Endothelial cell of umbilical vein (primary cell): ENCODE results near the gene PSMC1. TPM values are rescaled to one million over a fixed set of nuclear protein-coding genes. Genes with fewer than 3 reads are reported as not detected.

Experiments used
- BruUV-seq: library from RNA; stranded (reverse); fragments of 400-500 nt; replicated peaks from 2 replicates; lab custom pipeline; 2021; lab: Mats Ljungman, UMichigan
- CTCF ChIA-PET: fragments of 300-600, 350-600 bp; sonication (Branson Sonifier 250); formaldehyde crosslinking; loops from one replicate; lab custom pipeline; 2021; ENCODE audit warnings: antibody characterized with exemption, inconsistent platforms; lab: Charles Lee
- POLR2A ChIA-PET: fragments of 300-600, 350-600 bp; sonication (Branson Sonifier 250); formaldehyde crosslinking; loops from one replicate; lab custom pipeline; 2021; ENCODE audit warnings: antibody characterized with exemption, inconsistent platforms; lab: Charles Lee
- DNase-seq: peaks from one replicate; pipeline ENCODE4 v3.0.0-alpha.2; 2011; ENCODE audit warnings: low read depth, low spot score
- FAIRE-seq: peaks from 2 replicates; lab custom pipeline; 2011; peaks lifted over from hg19 to GRCh38; lab: Jason Lieb, UNC
- H2AFZ ChIP-seq: 2 replicates; pipeline ENCODE4 v1.6.0; 2012; ENCODE audit warnings: low read depth, low read length, control low read depth, inconsistent platforms
- H3K27ac ChIP-seq: 2 replicates; pipeline ENCODE4 v1.5.1; 2011; ENCODE audit warnings: low read depth, mild to moderate bottlenecking, control low read depth, low read length, moderate library complexity; ENCODE audit not compliant: insufficient read depth
- H3K27me3 ChIP-seq, 2 experiments: 2 replicates each; pipeline versions ENCODE4 v1.6.0 to v1.6.1; 2011; ENCODE audit warnings: low read length in 2 of 2, mixed read lengths in 1 of 2; ENCODE audit not compliant: control insufficient read depth in 2 of 2, insufficient read depth in 2 of 2
- H3K36me3 ChIP-seq, 2 experiments: 2 replicates in 1 of 2; 3 replicates in 1 of 2; pipeline ENCODE4 v1.5.1; 2011; ENCODE audit warnings: low read length in 2 of 2, mild to moderate bottlenecking in 1 of 2, moderate library complexity in 1 of 2; ENCODE audit not compliant: control insufficient read depth in 2 of 2, insufficient read depth in 2 of 2; ENCODE audit errors: extremely low read depth in 1 of 2
- H3K4me1 ChIP-seq: 3 replicates; pipeline ENCODE4 v1.5.1; 2011; ENCODE audit warnings: mild to moderate bottlenecking, low read length; ENCODE audit not compliant: control insufficient read depth, insufficient read depth; ENCODE audit errors: extremely low read depth
- H3K4me2 ChIP-seq: 2 replicates; pipeline ENCODE4 v1.6.1; 2011; ENCODE audit warnings: low read length, control low read depth, mixed read lengths; ENCODE audit not compliant: insufficient read depth
- H3K4me3 ChIP-seq, 3 experiments: fragments of 200-600 bp in 1 of 3; sonication (generic), shearing (Covaris generic) in 1 of 3; replicated peaks in 1 of 3; 2 replicates each; pipeline ENCODE4 v1.5.1; 2011 to 2016; ENCODE audit warnings: control low read depth in 3 of 3, low read length in 3 of 3, mild to moderate bottlenecking in 2 of 3, inconsistent platforms in 1 of 3, low read depth in 1 of 3, moderate library complexity in 1 of 3; ENCODE audit not compliant: insufficient read depth in 1 of 3
- H3K79me2 ChIP-seq: 2 replicates; pipeline ENCODE4 v1.6.0; 2012; ENCODE audit warnings: low read length, inconsistent platforms; ENCODE audit not compliant: control insufficient read depth, insufficient read depth
- H3K9ac ChIP-seq: replicated peaks from 2 replicates; pipeline ENCODE3; 2011; ENCODE audit warnings: low read length, control low read depth; ENCODE audit not compliant: insufficient read depth; ENCODE audit errors: extremely low read depth
- H3K9me1 ChIP-seq: replicated peaks from 3 replicates; pipeline ENCODE4 v1.6.0; 2011; ENCODE audit warnings: mild to moderate bottlenecking, low read length; ENCODE audit not compliant: control insufficient read depth, insufficient read depth; ENCODE audit errors: extremely low read depth
- H3K9me3 ChIP-seq: replicated peaks from 2 replicates; pipeline ENCODE4 v1.5.1; 2012; ENCODE audit warnings: low read length, inconsistent platforms; ENCODE audit not compliant: control insufficient read depth, insufficient read depth
- H4K20me1 ChIP-seq: replicated peaks from 2 replicates; pipeline ENCODE3; 2011; ENCODE audit warnings: mild to moderate bottlenecking, low read length; ENCODE audit not compliant: control insufficient read depth, insufficient read depth; ENCODE audit errors: extremely low read depth
- CTCF ChIP-seq, 2 donors: IDR thresholded peaks; 1 replicate in 1 of 2; 2 replicates in 1 of 2; pipeline ENCODE4 v1.5.1; 2011; ENCODE audit warnings: low read length in 2 of 2, mild to moderate bottlenecking in 2 of 2, moderate library complexity in 2 of 2, control low read depth in 1 of 2, inconsistent platforms in 1 of 2, low read depth in 1 of 2; ENCODE audit not compliant: insufficient read depth in 1 of 2; ENCODE audit errors: extremely low read depth in 1 of 2
- EZH2 ChIP-seq: IDR thresholded peaks from 2 replicates; pipeline ENCODE4 v1.6.1; 2012; ENCODE audit warnings: borderline replicate concordance, low read depth, mild to moderate bottlenecking, moderate library complexity, low read length, inconsistent platforms; ENCODE audit not compliant: severe bottlenecking
- FOS ChIP-seq: IDR thresholded peaks from 2 replicates; pipeline ENCODE4 v1.6.1; 2011; ENCODE audit warnings: mild to moderate bottlenecking, low read length, moderate library complexity, borderline replicate concordance; ENCODE audit not compliant: insufficient read depth
- JUN ChIP-seq: IDR thresholded peaks from 2 replicates; pipeline ENCODE4 v1.6.1; 2011; ENCODE audit warnings: borderline replicate concordance, low read depth; ENCODE audit not compliant: insufficient read length, insufficient read depth
- MAX ChIP-seq: IDR thresholded peaks from 2 replicates; pipeline ENCODE4 v1.6.1; 2011; ENCODE audit not compliant: insufficient read depth, insufficient read length
- MYC ChIP-seq: IDR thresholded peaks from one replicate; pipeline ENCODE4 v1.6.1; 2011; ENCODE audit warnings: mild to moderate bottlenecking, low read depth, low read length
- POLR2A ChIP-seq: IDR thresholded peaks from 2 replicates; pipeline ENCODE4 v1.6.1; 2012; ENCODE audit warnings: low read depth, mild to moderate bottlenecking, control low read depth, low read length
- POLR2AphosphoS5 ChIP-seq: IDR thresholded peaks from 2 replicates; pipeline ENCODE4 v1.6.1; 2012; ENCODE audit warnings: low read depth, mild to moderate bottlenecking, control low read depth, low read length, moderate library complexity; ENCODE audit not compliant: insufficient read depth
- dilution Hi-C: fragments of 300-500 bp; cut with MboI; formaldehyde crosslinking; loops from one replicate; pipeline ENCODE4 v1.15.0; 2019; ENCODE audit warnings: low sequenced_read_pairs; ENCODE audit not compliant: extremely low pct_ligation_motif_present
- intact Hi-C: fragments of 100-400 bp; cut with micrococcal nuclease; formaldehyde crosslinking; loops from one replicate; pipeline ENCODE4 v1.10.0; 2022
- polyA plus RNA-seq, 4 experiments: library from polyadenylated mRNA; depleted of rRNA in 3 of 4; stranded (reverse) in 3 of 4; unstranded in 1 of 4; fragments of >200 nt; gene quantifications; 2 replicates each; pipeline versions ENCODE4 v1.2.1 to v1.2.3, GENCODE V29; 2011 to 2012; ENCODE audit warnings: missing spikeins in 1 of 4
- total RNA-seq: library from RNA; stranded (reverse); gene quantifications from 2 replicates; pipeline ENCODE4 v1.2.3, GENCODE V29; 2021

The PSMC1 gene
- total and polyA plus RNA-seq, 2 donors (not counting 3 experiments of a cell fraction or from before 2014, with no cell fraction given): 77.4 to 129 TPM

GRCh38 chr14:90266441-90267154 lies 10.2 kb downstream of the PSMC1 start:
- no peak overlapping the region for H3K4me3 ChIP-seq
- ChIA-PET POLR2A (no interaction called here), CTCF (interaction anchor here (1.1 kb wide), 3 partner anchors 35 to 293 kb away, joined by 3 read pairs; no protein-coding TSS in a partner anchor)
- TF ChIP-seq CTCF (IDR thresholded peaks at IDR 0.05; ENCODE audit: extremely low read depth in 1 of 2, insufficient read depth in 1 of 2, low read depth in 1 of 2, low read length in 2 of 2) (no peak), MYC (no peak), MAX (no peak)
- H3K4me2 ChIP-seq: no peak overlapping the region
- FAIRE-seq (no peak), DNase-seq (no peak)
- no peaks in the 10 kb centered on the region for H3K79me2 ChIP-seq
- no peaks in the 10 kb centered on the region for H3K27me3 ChIP-seq
- no TSS peak for BruUV-seq
- peaks cover 32 to 53% of the 10 kb centered on the region in 2 experiments for H3K36me3 ChIP-seq
- dilution Hi-C loops: no loop called here
- H3K9me3 ChIP-seq: no peaks in the 10 kb centered on the region
- H3K4me1 ChIP-seq: no peaks in the 10 kb centered on the region
- no peaks in the 10 kb centered on the region for H4K20me1 ChIP-seq
- no peak overlapping the region for H3K9ac ChIP-seq
- intact Hi-C loops: no loop called here
- no peak overlapping the region for H2AFZ ChIP-seq
- H3K27ac ChIP-seq: no peak overlapping the region
- H3K9me1 ChIP-seq: no peaks in the 10 kb centered on the region

- H2AFZ ChIP-seq: no peak overlapping the region
- H3K4me3 ChIP-seq: no peak overlapping the region
- H3K4me1 ChIP-seq: peaks cover 3% of the 10 kb centered on the region
- intact Hi-C loops (no loop called here), dilution Hi-C loops (no loop called here)
- H3K4me2 ChIP-seq: no peak overlapping the region
- no TSS peak for BruUV-seq
- ChIA-PET CTCF (no interaction called here), POLR2A (no interaction called here)
- no peak for TF ChIP-seq MAX
- TF ChIP-seq MYC: no peak
- TF ChIP-seq EZH2: no peak
- TF ChIP-seq JUN: no peak
- no peak for TF ChIP-seq POLR2A
- TF ChIP-seq POLR2AphosphoS5: no peak
- TF ChIP-seq FOS: no peak
- H3K27me3 ChIP-seq: no peaks in the 10 kb centered on the region
- H3K9me3 ChIP-seq: no peaks in the 10 kb centered on the region
- peaks cover 36 to 52% of the 10 kb centered on the region in 2 experiments for H3K36me3 ChIP-seq
- H3K9me1 ChIP-seq: no peaks in the 10 kb centered on the region
- no peak overlapping the region for H3K9ac ChIP-seq
- DNase-seq: no peak
- H4K20me1 ChIP-seq: no peaks in the 10 kb centered on the region
- H3K79me2 ChIP-seq: no peaks in the 10 kb centered on the region
- FAIRE-seq: no peak
- no peak overlapping the region for H3K27ac ChIP-seq
Measured at GRCh38 chr14:90268420-90268819, 12.1 kb downstream of the PSMC1 start.
